Ovary (tissue), 9 donors: ENCODE data around the gene FRMD4A. TPM values are rescaled to one million over a fixed set of nuclear protein-coding genes. Genes with fewer than 3 reads are reported as not detected.
A peak's percentile ranks its signal among the peaks of the same experiment; 100 is the strongest.

Experiments used
- DNase-seq, 5 donors: peaks; one replicate each; pipeline ENCODE4 v3.0.0-alpha.2; 2019 to 2020
- H3K27ac ChIP-seq, 2 donors: fragments of 200-600 bp; one replicate each; pipeline versions ENCODE4 v1.5.1 to v1.8.0; 2019 to 2022
- H3K27me3 ChIP-seq: fragments of 200-600 bp; one replicate; pipeline ENCODE4 v1.8.0; 2022
- H3K36me3 ChIP-seq: fragments of 200-600 bp; sonication (generic); one replicate; pipeline ENCODE4 v1.5.1; 2019
- H3K4me1 ChIP-seq: one replicate; pipeline ENCODE4 v1.8.1; 2013; ENCODE audit warnings: mild to moderate bottlenecking, moderate library complexity; ENCODE audit not compliant: insufficient read depth
- H3K4me3 ChIP-seq: fragments of 200-600 bp; sonication (generic); one replicate; pipeline ENCODE4 v1.5.1; 2017
- H3K9me3 ChIP-seq, 2 donors: fragments of 200-600 bp in 1 of 2; sonication (generic) in 1 of 2; one replicate each; pipeline versions ENCODE4 v1.5.1 to v1.8.1; 2013 to 2019; ENCODE audit warnings: mild to moderate bottlenecking in 1 of 2, moderate library complexity in 1 of 2
- CTCF ChIP-seq, 3 donors: fragments of 450-650 bp in 2 of 3; fragments of 200-600 bp in 1 of 3; IDR thresholded peaks; one replicate each; pipeline versions ENCODE4 v1.5.1 to v1.8.0; 2016 to 2022; ENCODE audit warnings: antibody characterized with exemption in 3 of 3, mild to moderate bottlenecking in 1 of 3
- EP300 ChIP-seq: sonication (generic); formaldehyde crosslinking; IDR thresholded peaks from one replicate; pipeline ENCODE4 v1.6.1; 2017; ENCODE audit warnings: antibody characterized with exemption
- POLR2A ChIP-seq: fragments of 450-650 bp; IDR thresholded peaks from one replicate; pipeline ENCODE4 v1.6.1; 2017; ENCODE audit warnings: antibody characterized with exemption, mild to moderate bottlenecking, moderate library complexity
- WGBS, 3 donors: extraction: QIAGEN DNeasy Blood & Tissue Kit in 1 of 3; methylation state at CpG; one replicate each; pipeline versions ENCODE4 v1.1.5 to v1.1.7; 2013 to 2017; 5-methylcytosine and 5-hydroxymethylcytosine counted together
- intact Hi-C, 4 donors: fragments of 100-400 bp; cut with DNase I; formaldehyde crosslinking; loops; one replicate each; pipeline versions ENCODE4 v1.11.0 to v1.15.1; 2022 to 2023
- polyA plus RNA-seq, 2 donors: library from polyadenylated mRNA; stranded (reverse); fragments of 200-250 nt in 1 of 2; fragments of 350-450 nt in 1 of 2; fragmentation: Illumina TruSeq in 1 of 2; extraction: RNeasy Lipid Tissue Mini Kit (QIAGEN cat#74804) in 1 of 2; gene quantifications; one replicate each; pipeline ENCODE4 v1.2.3, GENCODE V29; 2013 to 2014
- total RNA-seq, 7 donors: library from RNA; depleted of rRNA in 2 of 7; stranded (reverse); fragments of >200 nt in 2 of 7; fragmentation: NEBNext Ultra II Directional in 3 of 7; extraction: Animal tissue kit (Norgen Biotek cat#: 25700) in 3 of 7; gene quantifications; one replicate each; pipeline versions ENCODE4 v1.1.0 to v1.2.4, GENCODE V29; 2016 to 2023
- donor health status: DM: no; HTN: no; CAD: no; lungs with moderate emphysema.
- donor health status: DM: no; HTN: no; CAD: no.
- donor health status: Bipolar disorder and iron deficiency.
- donor health status: DM: yes; HTN: yes; CAD: no.
- donor health status: DM: no; HTN: no; CAD: no.
- donor health status: DM: yes; HTN: yes; CAD: no.

Gene FRMD4A
- total and polyA plus RNA-seq, 9 donors: 5.5 to 24.7 (median 11.3) TPM

- intact Hi-C loops: no loop called here
Measured at GRCh38 chr10:14023673-14024328, 306.9 kb downstream of the FRMD4A start.

GRCh38 chr10:14022954-14023672 is 307.6 kb downstream of the FRMD4A start:
- H3K9me3 ChIP-seq: no peaks in the 10 kb centered on the region
- H3K4me1 ChIP-seq: peaks cover 4% of the 10 kb centered on the region
- WGBS, 3 donors: 6 to 10% (median 6%) methylated on average over 17 of the region's 17 CpGs
- no peak overlapping the region for H3K27ac ChIP-seq
- no peaks in the 10 kb centered on the region for H3K27me3 ChIP-seq
- TF ChIP-seq EP300: no peak
- peak in 3 of 5 donors; percentile 14 to 49 (median 17) for DNase-seq
- H3K4me3 ChIP-seq: no peak overlapping the region
- H3K36me3 ChIP-seq: no peaks in the 10 kb centered on the region
- intact Hi-C loops: no loop called here

More at GRCh38 chr10:14023673-14024328, 306.9 kb downstream of the FRMD4A start:
- H3K27me3 ChIP-seq: no peaks in the 10 kb centered on the region
- H3K27ac ChIP-seq: no peak overlapping the region
- H3K36me3 ChIP-seq: no peaks in the 10 kb centered on the region
- WGBS, 3 donors: 68 to 79% (median 74%) methylated on average over 7 of the region's 7 CpGs
- H3K9me3 ChIP-seq: no peaks in the 10 kb centered on the region
- DNase-seq: no peak
- H3K4me3 ChIP-seq: no peak overlapping the region
- TF ChIP-seq EP300: no peak
- peaks cover 4% of the 10 kb centered on the region for H3K4me1 ChIP-seq

- DNase-seq: no peak
- WGBS, 3 donors: 80 to 91% (median 84%) methylated on average over 4 of the region's 4 CpGs
- Histone ChIP-seq H3K4me3 (no peak overlapping the region), H3K9me3 (no peaks in the 10 kb centered on the region), H3K36me3 (no peaks in the 10 kb centered on the region), H3K4me1 (peaks cover 4% of the 10 kb centered on the region), H3K27me3 (no peaks in the 10 kb centered on the region), H3K27ac (no peak overlapping the region)
- TF ChIP-seq CTCF (IDR thresholded peaks at IDR 0.05): no peak
- TF ChIP-seq EP300: no peak
- no peak for TF ChIP-seq POLR2A
- intact Hi-C loops: no loop called here
Measured at GRCh38 chr10:14022052-14022451, 308.7 kb downstream of the FRMD4A start.

GRCh38 chr10:14020037-14020664 is 310.6 kb downstream of the FRMD4A start:
- Histone ChIP-seq H3K4me3 (no peak overlapping the region), H3K9me3 (no peaks in the 10 kb centered on the region), H3K27me3 (no peaks in the 10 kb centered on the region), H3K36me3 (no peaks in the 10 kb centered on the region), H3K27ac (no peak overlapping the region), H3K4me1 (peaks cover 4% of the 10 kb centered on the region)
- 80 to 81% (median 81%) methylated on average over 9 of the region's 9 CpGs for WGBS, 3 donors
- no peak for DNase-seq
- intact Hi-C loops: no loop called here
- TF ChIP-seq EP300: no peak
- TF ChIP-seq CTCF (IDR thresholded peaks at IDR 0.05): no peak
- no peak for TF ChIP-seq POLR2A

- TF ChIP-seq EP300 (no peak), CTCF (IDR thresholded peaks at IDR 0.05) (no peak), POLR2A (no peak)
- no peak for DNase-seq
- WGBS, 3 donors: 47 to 55% (median 50%) methylated on average over 3 of the region's 3 CpGs
- Histone ChIP-seq H3K27ac (no peak overlapping the region), H3K36me3 (no peaks in the 10 kb centered on the region), H3K9me3 (no peaks in the 10 kb centered on the region), H3K4me1 (no peaks in the 10 kb centered on the region), H3K27me3 (no peaks in the 10 kb centered on the region), H3K4me3 (no peak overlapping the region)
- intact Hi-C loops: no loop called here
Measured at GRCh38 chr10:14017467-14017866, 313.3 kb downstream of the FRMD4A start.
